Liver (tissue), 3 donors: Measurements from ENCODE around the gene BPHL.

Experiments
- CTCF ChIP-seq: fragments of 150-350 bp; IDR thresholded peaks from 2 replicates; pipeline ENCODE4 v1.5.1; 2017; ENCODE audit warnings: improper control_type of control experiment, low read depth, low read length; ENCODE audit not compliant: missing input control
- HNF4G ChIP-seq: IDR thresholded peaks from 2 replicates; pipeline ENCODE4 v1.6.1; 2016; ENCODE audit warnings: antibody characterized with exemption
- RAD21 ChIP-seq, 2 donors: IDR thresholded peaks; 2 replicates each; pipeline ENCODE4 v1.6.1; 2016; ENCODE audit warnings: antibody characterized with exemption in 2 of 2, mild to moderate bottlenecking in 2 of 2
- SP1 ChIP-seq: IDR thresholded peaks from 2 replicates; pipeline ENCODE4 v1.6.1; 2018; ENCODE audit warnings: antibody characterized with exemption, mild to moderate bottlenecking
- TAF1 ChIP-seq: conservative IDR thresholded peaks from 2 replicates; pipeline ENCODE4 v1.6.1; 2016; ENCODE audit warnings: antibody characterized with exemption, mild to moderate bottlenecking
- YY1 ChIP-seq: IDR thresholded peaks from 2 replicates; pipeline ENCODE4 v1.6.1; 2016; ENCODE audit warnings: antibody characterized with exemption, mild to moderate bottlenecking
- ZBTB33 ChIP-seq: IDR thresholded peaks from 2 replicates; pipeline ENCODE4 v1.6.1; 2016; ENCODE audit warnings: antibody characterized with exemption
- donor health status: healthy.
- donor health status: healthy.

GRCh38 chr6:3090013-3090412, 28.5 kb upstream of the BPHL start:
- no peak for TF ChIP-seq SP1
- no peak for TF ChIP-seq CTCF
- TF ChIP-seq RAD21 (IDR thresholded peaks at IDR 0.05) = no peak
- TF ChIP-seq YY1 = no peak
- no peak for TF ChIP-seq ZBTB33
- TF ChIP-seq TAF1 = no peak
- TF ChIP-seq HNF4G = no peak
